SJCRH30 (cell line): Measurements from ENCODE around the gene R3HDML. TPM values are rescaled to one million over a fixed set of nuclear protein-coding genes. Genes with fewer than 3 reads are reported as not detected.

Experiments
- DNase-seq, 2 experiments: peaks; one replicate each; pipeline ENCODE4 v3.0.0-alpha.2; 2015 to 2020
- H3K27ac ChIP-seq: fragments of 250-450 bp; sonication (Bioruptor Pico); 2 replicates; pipeline ENCODE4 v1.5.1; 2020; ENCODE audit warnings: mild to moderate bottlenecking, moderate library complexity
- H3K27me3 ChIP-seq: fragments of 250-450 bp; sonication (Bioruptor Pico); 2 replicates; pipeline ENCODE4 v1.5.1; 2020; ENCODE audit warnings: mild to moderate bottlenecking, moderate library complexity
- H3K36me3 ChIP-seq: fragments of 250-450 bp; sonication (Bioruptor Pico); 2 replicates; pipeline ENCODE4 v1.5.1; 2020; ENCODE audit warnings: mild to moderate bottlenecking, moderate library complexity
- H3K4me1 ChIP-seq: fragments of 250-450 bp; sonication (Bioruptor Pico); 2 replicates; pipeline ENCODE4 v1.5.1; 2020; ENCODE audit warnings: mild to moderate bottlenecking, moderate library complexity
- H3K4me3 ChIP-seq: fragments of 250-450 bp; sonication (Bioruptor Pico); 2 replicates; pipeline ENCODE4 v1.5.1; 2020; ENCODE audit warnings: mild to moderate bottlenecking, moderate library complexity
- H3K9me3 ChIP-seq: fragments of 250-450 bp; sonication (Bioruptor Pico); replicated peaks from 2 replicates; pipeline ENCODE4 v1.5.1; 2020; ENCODE audit warnings: mild to moderate bottlenecking, moderate library complexity
- total RNA-seq: library from RNA; depleted of rRNA; stranded (reverse); fragments of >200 nt; shearing (Covaris generic); gene quantifications from 2 replicates; pipeline ENCODE4 v1.2.3, GENCODE V29; 2014; rRNA removed

Gene R3HDML
- total RNA-seq, 1 experiment from 2014 or later = not detected

DNA sequence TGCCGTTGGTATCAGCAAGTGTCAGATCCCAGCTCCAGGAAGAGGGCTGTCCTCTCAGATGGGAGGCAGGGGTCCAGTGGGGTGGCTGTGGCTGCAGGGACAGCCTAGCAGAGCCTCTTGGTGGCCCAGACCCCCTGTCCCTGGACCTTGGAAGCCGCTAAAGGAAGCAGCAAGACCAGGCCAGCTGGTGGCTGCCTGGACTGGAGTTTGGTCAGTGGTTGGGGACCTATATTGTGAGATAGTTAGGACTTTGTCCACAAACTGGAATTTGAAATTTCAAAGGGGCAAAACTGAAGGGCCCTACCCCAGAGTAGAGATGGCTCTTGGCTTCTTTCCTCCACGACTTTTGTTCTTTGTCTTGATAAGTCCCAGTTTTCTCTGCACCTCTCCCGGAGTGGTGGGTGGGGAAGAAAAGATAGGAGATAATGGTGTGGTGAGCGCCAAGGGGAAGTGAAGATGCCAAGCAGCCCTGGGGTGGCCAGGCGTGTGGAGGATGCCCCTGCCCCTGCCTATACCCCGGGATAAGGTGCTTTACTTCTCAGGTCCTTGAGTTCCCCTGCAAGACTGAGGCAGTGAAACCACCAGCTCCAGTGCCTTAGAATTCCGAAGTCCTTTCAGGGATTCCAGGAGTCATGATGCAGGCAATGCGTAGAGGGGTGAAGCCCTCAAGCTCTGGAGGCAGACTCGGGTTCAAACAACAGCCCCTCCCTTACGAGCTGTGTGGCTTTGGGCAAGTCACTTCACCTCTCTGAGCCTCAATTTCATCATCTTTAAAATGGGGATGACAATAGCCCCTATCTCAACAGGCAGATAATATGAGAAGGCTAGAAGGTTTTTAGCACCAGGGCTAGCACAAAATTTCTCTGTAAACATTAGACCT is 58.9 kb downstream of the R3HDML start:
- no peaks in the 10 kb centered on the region for H3K9me3 ChIP-seq
- no peaks in the 10 kb centered on the region for H3K36me3 ChIP-seq
- H3K27me3 ChIP-seq = peaks cover 69% of the 10 kb centered on the region
- no peak overlapping the region for H3K4me3 ChIP-seq
- no peak overlapping the region for H3K27ac ChIP-seq
- no peak for DNase-seq
- H3K4me1 ChIP-seq = no peaks in the 10 kb centered on the region

GRCh38 chr20:44396369-44397130 is 59.7 kb downstream of the R3HDML start:
- H3K9me3 ChIP-seq = no peaks in the 10 kb centered on the region
- DNase-seq = peak in 1 of 2 experiments; percentile 29

GRCh38 chr20:44398335-44398734 is 61.5 kb downstream of the R3HDML start:
- Histone ChIP-seq H3K36me3 (no peaks in the 10 kb centered on the region), H3K9me3 (no peaks in the 10 kb centered on the region), H3K4me3 (no peak overlapping the region), H3K4me1 (no peaks in the 10 kb centered on the region), H3K27ac (no peak overlapping the region), H3K27me3 (peaks cover 56% of the 10 kb centered on the region)
- DNase-seq = no peak

More at GRCh38 chr20:44396369-44397130, 59.7 kb downstream of the R3HDML start:
- Histone ChIP-seq H3K36me3 (no peaks in the 10 kb centered on the region), H3K27me3 (peaks cover 64% of the 10 kb centered on the region), H3K4me1 (no peaks in the 10 kb centered on the region), H3K4me3 (no peak overlapping the region), H3K27ac (no peak overlapping the region)

GRCh38 chr20:44399446-44399845 is 62.6 kb downstream of the R3HDML start:
- H3K27ac ChIP-seq = no peak overlapping the region
- H3K27me3 ChIP-seq = peaks cover 47% of the 10 kb centered on the region
- H3K36me3 ChIP-seq = no peaks in the 10 kb centered on the region
- no peak overlapping the region for H3K4me3 ChIP-seq
- H3K4me1 ChIP-seq = no peaks in the 10 kb centered on the region
- H3K9me3 ChIP-seq = no peaks in the 10 kb centered on the region
- no peak for DNase-seq

- no peaks in the 10 kb centered on the region for H3K4me1 ChIP-seq
- H3K27me3 ChIP-seq = peaks cover 39% of the 10 kb centered on the region
- no peaks in the 10 kb centered on the region for H3K36me3 ChIP-seq
- H3K4me3 ChIP-seq = no peak overlapping the region
- no peak for DNase-seq
- H3K27ac ChIP-seq = no peak overlapping the region
- H3K9me3 ChIP-seq = no peaks in the 10 kb centered on the region
Measured at GRCh38 chr20:44400671-44400969, 63.8 kb downstream of the R3HDML start.

Other genes with a start within 250 kb of the R3HDML start
- 6.7 and 7.4 TPM in 2 replicates for gene JPH2, start 149.9 kb upstream of the R3HDML start, total RNA-seq
- gene OSER1, start 126.3 kb upstream of the R3HDML start, total RNA-seq = 50.6 and 54.9 TPM in 2 replicates
- gene GDAP1L1, start 89.7 kb upstream of the R3HDML start, total RNA-seq = not detected in 2 replicates
- gene FITM2, start 25.8 kb upstream of the R3HDML start, total RNA-seq = 5.7 and 5.8 TPM in 2 replicates
- gene HNF4A, start 18.7 kb downstream of the R3HDML start, total RNA-seq = not detected in 2 replicates
- gene TTPAL, start 138.8 kb downstream of the R3HDML start, total RNA-seq = 13.3 and 14.1 TPM in 2 replicates
- gene SERINC3, start 185.0 kb downstream of the R3HDML start, total RNA-seq = 48.4 and 50.7 TPM in 2 replicates
- gene PKIG, start 245.5 kb downstream of the R3HDML start, total RNA-seq = 9.6 and 10.1 TPM in 2 replicates